Choroid plexus epithelial cell (primary cell): Measurements from ENCODE around the gene RNF152.

ENCODE experiments used
- DNase-seq: peaks from one replicate; pipeline ENCODE4 v3.0.0-alpha.2; 2010; ENCODE audit warnings: low read depth
- H3K4me3 ChIP-seq: 2 replicates; pipeline ENCODE4 v1.5.1; 2011; ENCODE audit warnings: low read depth, mild to moderate bottlenecking, control low read depth, low read length, moderate library complexity
- TF ChIP-seq, protein P1 (sequence below): conservative IDR thresholded peaks from 2 replicates; pipeline ENCODE4 v1.5.1; 2011; ENCODE audit warnings: low read depth, mild to moderate bottlenecking, control low read depth, inconsistent platforms, low read length, moderate library complexity

The RNF152 gene

DNA sequence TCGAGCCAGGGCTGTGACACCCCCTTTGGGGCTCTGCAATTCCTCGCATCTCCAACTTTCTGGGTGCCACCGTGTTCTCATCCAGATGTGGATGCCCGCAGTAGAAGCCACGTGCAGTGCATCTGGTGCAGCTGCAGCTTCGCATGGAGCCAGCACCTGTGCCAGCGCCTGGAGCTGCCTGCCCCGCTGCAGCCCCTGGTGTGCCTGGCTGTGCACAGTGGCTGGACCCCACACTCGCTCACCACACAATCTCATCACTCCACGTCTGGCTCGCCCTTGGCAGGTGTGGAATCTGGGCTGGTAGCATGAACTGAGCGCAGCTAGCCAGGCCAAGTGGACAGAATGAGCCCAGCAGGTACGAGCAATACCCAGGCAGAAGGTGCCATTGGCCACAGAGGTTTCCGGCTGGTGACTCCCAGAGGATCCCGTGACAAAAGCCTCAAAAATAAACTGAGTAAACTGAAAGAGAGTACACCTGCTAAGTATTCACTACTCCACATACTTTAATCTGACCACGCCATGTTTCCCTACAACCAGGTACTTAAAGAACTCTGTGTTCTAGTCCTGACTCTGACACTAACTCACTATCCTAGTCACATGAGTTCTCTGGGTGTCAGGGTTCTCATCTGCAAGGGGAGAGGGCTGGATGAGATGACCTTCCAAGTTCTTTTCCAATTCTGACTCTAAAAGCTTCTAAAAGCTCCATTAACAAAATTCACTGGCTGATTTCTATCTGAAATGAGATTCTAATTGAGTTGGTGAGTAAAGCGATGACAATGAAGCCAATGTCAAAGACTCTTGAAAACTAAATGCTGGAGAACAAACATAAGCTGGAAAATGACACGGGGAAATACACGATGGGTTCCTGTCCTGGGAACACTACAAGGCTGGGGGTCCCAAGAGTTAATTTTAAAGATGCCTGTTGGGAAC, 37.1 kb downstream of the RNF152 start:
- TF ChIP-seq, protein P1, sequence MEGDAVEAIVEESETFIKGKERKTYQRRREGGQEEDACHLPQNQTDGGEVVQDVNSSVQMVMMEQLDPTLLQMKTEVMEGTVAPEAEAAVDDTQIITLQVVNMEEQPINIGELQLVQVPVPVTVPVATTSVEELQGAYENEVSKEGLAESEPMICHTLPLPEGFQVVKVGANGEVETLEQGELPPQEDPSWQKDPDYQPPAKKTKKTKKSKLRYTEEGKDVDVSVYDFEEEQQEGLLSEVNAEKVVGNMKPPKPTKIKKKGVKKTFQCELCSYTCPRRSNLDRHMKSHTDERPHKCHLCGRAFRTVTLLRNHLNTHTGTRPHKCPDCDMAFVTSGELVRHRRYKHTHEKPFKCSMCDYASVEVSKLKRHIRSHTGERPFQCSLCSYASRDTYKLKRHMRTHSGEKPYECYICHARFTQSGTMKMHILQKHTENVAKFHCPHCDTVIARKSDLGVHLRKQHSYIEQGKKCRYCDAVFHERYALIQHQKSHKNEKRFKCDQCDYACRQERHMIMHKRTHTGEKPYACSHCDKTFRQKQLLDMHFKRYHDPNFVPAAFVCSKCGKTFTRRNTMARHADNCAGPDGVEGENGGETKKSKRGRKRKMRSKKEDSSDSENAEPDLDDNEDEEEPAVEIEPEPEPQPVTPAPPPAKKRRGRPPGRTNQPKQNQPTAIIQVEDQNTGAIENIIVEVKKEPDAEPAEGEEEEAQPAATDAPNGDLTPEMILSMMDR: no peak
- DNase-seq: no peak
- H3K4me3 ChIP-seq: no peak overlapping the region

DNA sequence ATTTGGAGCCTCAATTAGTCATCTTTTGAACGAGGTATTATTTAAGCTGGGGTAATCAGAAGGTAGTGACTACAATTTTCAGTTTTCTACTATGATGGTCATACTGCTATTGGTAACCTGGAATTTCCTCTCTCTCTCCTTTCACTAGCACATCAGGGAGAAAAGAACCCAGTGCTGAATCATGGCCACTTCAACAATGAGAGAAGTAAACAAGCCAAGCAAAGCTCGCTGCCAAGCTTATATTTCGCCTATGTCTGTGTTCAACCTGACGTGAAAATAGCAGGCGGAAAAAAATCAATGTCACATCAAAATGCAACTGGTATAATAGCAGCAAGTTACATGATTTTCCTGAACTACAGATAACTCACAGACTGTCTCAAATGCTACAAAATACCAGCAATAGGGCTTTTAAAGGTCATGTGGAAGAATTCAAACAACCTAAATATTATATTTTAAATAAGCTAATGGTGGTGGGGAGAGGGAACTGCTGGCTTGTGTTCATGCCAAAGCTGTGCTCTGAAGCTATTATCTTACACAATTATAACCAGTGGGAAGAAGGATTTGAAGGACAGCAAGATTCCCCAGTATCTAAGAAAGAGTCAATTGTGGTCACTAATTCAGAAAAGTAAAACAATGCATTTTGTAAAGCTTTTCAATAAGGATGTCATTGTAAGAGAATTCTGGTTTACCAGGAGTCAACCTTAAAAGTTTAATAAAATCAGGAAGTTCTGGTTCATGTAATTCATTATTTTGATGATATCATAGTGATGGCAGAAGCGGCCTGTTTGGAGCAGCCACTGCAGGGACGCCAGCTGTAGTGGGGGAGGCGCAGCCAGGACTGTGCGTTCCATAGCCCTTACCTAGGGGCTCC, 38.0 kb downstream of the RNF152 start:
- DNase-seq: peak; percentile 68
- TF ChIP-seq, protein P1: no peak
- H3K4me3 ChIP-seq: no peak overlapping the region

DNA sequence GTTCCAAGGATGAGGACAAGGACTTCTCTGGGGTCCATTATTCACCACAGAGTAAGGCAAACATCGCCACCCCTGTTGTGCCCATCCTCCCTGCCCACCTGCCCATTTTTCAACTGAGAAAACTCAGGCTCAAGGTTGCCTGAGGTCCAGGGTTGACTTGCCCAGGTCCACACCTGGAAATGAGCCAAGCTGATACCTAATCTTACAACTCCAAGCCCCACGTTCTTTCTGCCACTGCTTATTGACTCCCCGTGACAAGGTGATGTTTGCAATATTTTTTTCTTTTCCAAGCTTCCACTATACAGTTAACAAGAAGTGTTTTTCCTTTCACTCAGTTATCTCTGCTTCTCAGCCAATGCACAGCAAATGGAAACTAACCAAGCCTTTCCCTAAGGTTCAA, 39.0 kb downstream of the RNF152 start:
- no peak for DNase-seq
- no peak overlapping the region for H3K4me3 ChIP-seq
- TF ChIP-seq, protein P1: no peak

DNA sequence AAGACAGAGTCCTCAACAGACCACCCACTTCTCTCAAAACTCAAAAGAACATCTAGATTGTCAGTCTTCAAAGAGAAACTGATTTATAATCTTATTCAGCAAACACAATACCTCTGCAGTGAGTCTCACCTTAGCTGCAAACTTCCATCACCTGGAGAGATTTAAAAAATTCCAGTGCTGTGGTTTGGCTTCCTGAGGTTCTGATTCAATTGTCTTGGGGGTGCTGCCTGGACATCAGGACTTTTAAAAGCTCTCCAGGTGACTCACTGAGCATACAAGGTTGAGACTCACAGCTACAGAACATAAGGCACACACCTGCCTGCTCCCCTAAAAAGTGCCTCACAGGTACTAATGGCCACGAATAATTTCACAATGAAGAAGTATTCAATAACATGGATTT, 40.3 kb downstream of the RNF152 start:
- TF ChIP-seq, protein P1: no peak
- H3K4me3 ChIP-seq: no peak overlapping the region
- no peak for DNase-seq

DNA sequence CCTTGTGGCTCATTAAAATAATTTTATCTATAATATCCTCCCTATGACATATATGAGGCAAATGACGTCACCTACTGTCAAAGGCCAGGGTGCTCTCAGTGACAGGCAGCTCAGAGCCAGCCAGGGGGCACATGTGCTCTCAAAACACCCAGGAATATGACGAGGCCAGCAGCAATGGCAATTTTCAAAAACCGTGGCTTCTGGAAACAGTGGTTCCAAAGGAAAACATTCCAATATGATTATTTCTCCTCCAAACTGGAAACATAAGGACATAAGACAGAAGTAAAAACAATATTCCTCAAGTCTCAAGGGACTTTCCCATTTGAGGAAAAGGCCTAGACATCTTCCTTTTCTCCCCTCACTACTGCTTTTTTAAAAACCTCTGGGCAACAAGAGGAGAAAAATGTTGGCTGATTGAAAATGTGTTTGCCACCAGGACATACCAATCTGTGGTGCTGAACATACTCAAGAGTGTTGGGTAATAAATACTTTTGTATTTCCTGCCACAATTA, 40.8 kb downstream of the RNF152 start:
- DNase-seq: peak; percentile 67
- H3K4me3 ChIP-seq: no peak overlapping the region
- TF ChIP-seq, protein P1: peak; percentile 20

DNA sequence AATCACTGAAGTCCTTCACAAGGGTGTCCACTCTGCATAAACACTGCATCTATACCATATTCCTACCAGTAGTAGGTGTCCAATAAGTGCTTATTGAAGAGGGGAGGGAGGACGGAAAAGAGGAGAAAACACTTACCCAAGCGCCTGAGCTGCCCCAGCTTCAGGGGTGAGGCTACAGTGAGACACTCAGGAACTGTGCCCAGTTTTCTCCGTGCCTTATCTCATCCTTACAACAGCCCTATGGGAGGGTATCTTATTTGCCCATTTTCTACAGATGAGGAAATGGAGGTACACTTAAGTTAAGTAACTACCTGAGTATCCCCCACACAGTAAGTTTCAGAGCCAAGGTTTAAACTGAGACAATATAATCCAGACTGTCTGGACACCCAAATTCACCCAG, 41.5 kb downstream of the RNF152 start:
- TF ChIP-seq, protein P1: no peak
- no peak overlapping the region for H3K4me3 ChIP-seq
- no peak for DNase-seq
